Measurements from ENCODE around the gene PALLD.

GRCh38 chr4:168860827-168861226, 364.0 kb downstream of the PALLD start:
- TF ChIP-seq CTCF (IDR thresholded peaks at IDR 0.05) = no peak
- TF ChIP-seq POLR2A (IDR thresholded peaks at IDR 0.05) = no peak
